Melanocyte of skin (primary cell): ENCODE results near the gene WDR6. TPM values are rescaled to one million over a fixed set of nuclear protein-coding genes. Genes with fewer than 3 reads are reported as not detected.

Source experiments
- small RNA-seq, 2 donors: library from RNA; depleted of rRNA; stranded (forward); fragments of <200 nt; gene quantifications; one replicate each; pipeline ENCODE3, GENCODE V24; 2012
- total RNA-seq, 2 donors: library from RNA; depleted of rRNA; stranded (reverse); fragments of >200 nt; gene quantifications; 2 replicates each; pipeline ENCODE4 v1.2.3, GENCODE V29; 2012

Gene WDR6
- total RNA-seq: 10 to 100 TPM; 52.0 to 52.9 TPM

GRCh38 chr3:49007068-49007770 is at the start of gene WDR6:
Gene WDR6, plus strand, starts transcription at chr3:49007391. Its CDS starts 41 bp downstream, at chr3:49007432.

GRCh38 chr3:48989796-48990635 is 17.2 kb upstream of the WDR6 start, which contains the start of gene P4HTM:
Gene P4HTM, plus strand, starts transcription at chr3:48990241. Its CDS starts 16 bp downstream, at chr3:48990257.

GRCh38 chr3:49017971-49018706 is 10.9 kb downstream of the WDR6 start, which contains the start of gene DALRD3:
Gene DALRD3, minus strand, starts transcription at chr3:49018580. Its CDS starts 16 bp downstream, at chr3:49018564.

GRCh38 chr3:49021813-49022687 is 14.9 kb downstream of the WDR6 start, which contains the start of gene NDUFAF3:
Gene NDUFAF3, plus strand, starts transcription at chr3:49022121. Its CDS starts 24 bp downstream, at chr3:49022145.

GRCh38 chr3:49028673-49029562 is 21.7 kb downstream of the WDR6 start, which contains the start of gene IMPDH2:
Gene IMPDH2, minus strand, starts transcription at chr3:49029398. Its CDS starts 48 bp downstream, at chr3:49029350.

Small RNAs within 50 kb of the gene (small RNA-seq; reads per million reads assigned to genes)
- gene MIR191 (44,792 to 45,803 reads per million in 2 donors), gene MIR425 (2,748 to 3,218 reads per million in 2 donors)

Other genes with a start within 250 kb of the WDR6 start
- 10 to 100 TPM; 31.0 to 36.6 TPM for gene PRKAR2A, start 159.5 kb upstream of the WDR6 start, total RNA-seq
- 10 to 100 TPM in 1 of 2 donors, 1 to 10 TPM in 1; 9.6 to 16.0 TPM for gene SLC25A20, start 108.5 kb upstream of the WDR6 start, total RNA-seq
- gene ARIH2, start 88.5 kb upstream of the WDR6 start, total RNA-seq: 10 to 100 TPM; 62.3 to 77.6 TPM
- gene P4HTM, start 17.1 kb upstream of the WDR6 start, total RNA-seq: 10 to 100 TPM in 1 of 2 donors, 1 to 10 TPM in 1; 6.3 to 14.8 TPM
- gene DALRD3, start 11.2 kb downstream of the WDR6 start, total RNA-seq: 10 to 100 TPM; 39.6 to 41.3 TPM
- gene NDUFAF3, start 14.7 kb downstream of the WDR6 start, total RNA-seq: 10 to 100 TPM; 60.2 to 62.9 TPM
- 100 to 1,000 TPM; 159 to 250 TPM for gene IMPDH2, start 22.0 kb downstream of the WDR6 start, total RNA-seq
- gene QRICH1, start 86.7 kb downstream of the WDR6 start, total RNA-seq: 100 to 1,000 TPM; 117 to 144 TPM
- 100 to 1,000 TPM; 192 to 261 TPM for gene QARS1, start 97.4 kb downstream of the WDR6 start, total RNA-seq
- gene USP19, start 113.4 kb downstream of the WDR6 start, total RNA-seq: 10 to 100 TPM; 44.4 to 47.3 TPM
- gene LAMB2, start 125.7 kb downstream of the WDR6 start, total RNA-seq: 100 to 1,000 TPM; 162 to 180 TPM
- 10 to 100 TPM; 25.1 to 27.3 TPM for gene CCDC71, start 158.9 kb downstream of the WDR6 start, total RNA-seq
- gene KLHDC8B, start 164.2 kb downstream of the WDR6 start, total RNA-seq: 10 to 100 TPM; 12.7 to 23.3 TPM